ENCODE data around the gene ZNF441. TPM values are rescaled to one million over a fixed set of nuclear protein-coding genes. Genes with fewer than 3 reads are reported as not detected.

ZNF441 gene
- total and polyA plus RNA-seq, 2 of the 13 experiments (the other 11 are each of a cell fraction or from before 2014, with no cell fraction given) = 2.8 to 10.0 TPM

- TF ChIP-seq STAT6 (CRISPR knock-in tag; IDR thresholded peaks at IDR 0.05; ENCODE audit: borderline replicate concordance) (no peak; the same call in 1 of the 2 replicates), ATF1 (CRISPR knock-in tag; IDR thresholded peaks at IDR 0.05) (no peak), ZNF557 (CRISPR knock-in tag; IDR thresholded peaks at IDR 0.05) (no peak), ELF1 (CRISPR knock-in tag; IDR thresholded peaks at IDR 0.05) (peak; percentile 79), TGIF2 (CRISPR knock-in tag; IDR thresholded peaks at IDR 0.05) (peak; percentile 89; the same call in 1 of the 2 replicates), HMGXB4 (CRISPR knock-in tag; IDR thresholded peaks at IDR 0.05; ENCODE audit: borderline replicate concordance in 1 of 2, low read depth in 1 of 2) (peak; percentile 50 to 83; a peak in 3 of 4 replicates), ZNF333 (CRISPR knock-in tag; IDR thresholded peaks at IDR 0.05; ENCODE audit: borderline replicate concordance) (peak; percentile 71; the same call in 1 of the 2 replicates), ZFY (CRISPR knock-in tag; IDR thresholded peaks at IDR 0.05) (peak; percentile 74), SIN3B (IDR thresholded peaks at IDR 0.05; ENCODE audit: low read length) (peak; percentile 63; the same call in 1 of the 2 replicates), ZBTB38 (CRISPR knock-in tag; IDR thresholded peaks at IDR 0.05) (peak; percentile 16; the same call in 1 of the 2 replicates), YY1 (IDR thresholded peaks at IDR 0.05; ENCODE audit: insufficient read depth, insufficient replicate concordance, low read depth, low read length) (peak; percentile 16), NAIF1 (CRISPR knock-in tag; IDR thresholded peaks at IDR 0.05; ENCODE audit: borderline replicate concordance) (peak; percentile 38; the same call in 1 of the 2 replicates), KDM2A (CRISPR knock-in tag; IDR thresholded peaks at IDR 0.05; ENCODE audit: borderline replicate concordance, low read depth) (peak; percentile 63; the same call in 1 of the 2 replicates), ZNF747 (CRISPR knock-in tag; IDR thresholded peaks at IDR 0.05; ENCODE audit: borderline replicate concordance) (peak; percentile 9), PATZ1 (CRISPR knock-in tag; IDR thresholded peaks at IDR 0.05) (peak; percentile 15; the same call in 1 of the 2 replicates), ZSCAN9 (CRISPR knock-in tag; IDR thresholded peaks at IDR 0.05; ENCODE audit: borderline replicate concordance) (0 out of 2 replicates have a peak, but pooled peaks have one; percentile 30), MED1 (CRISPR knock-in tag; IDR thresholded peaks at IDR 0.05) (no peak; the same call in 1 of the 2 replicates), E2F5 (CRISPR knock-in tag; conservative IDR thresholded peaks at IDR 0.05) (0 out of 2 replicates have a peak, but pooled peaks have one; percentile 37), DNMT3B (CRISPR knock-in tag; conservative IDR thresholded peaks at IDR 0.05) (no peak)
These were observed at the start of gene ZNF441 (continued) for GRCh38 chr19:11766597-11767591.

All from HepG2 (cell line).